CD4-positive, alpha-beta T cell treated with Interferon alpha-2 for 1 hour (primary cell): Measurements from ENCODE around the gene CMTM8.
A peak's percentile ranks its signal among the peaks of the same experiment; 100 is the strongest.

Experiments used
- DNase-seq, 2 donors: peaks; one replicate each; pipeline ENCODE4 v3.0.0-alpha.2; 2020 to 2022

CMTM8 gene

DNA sequence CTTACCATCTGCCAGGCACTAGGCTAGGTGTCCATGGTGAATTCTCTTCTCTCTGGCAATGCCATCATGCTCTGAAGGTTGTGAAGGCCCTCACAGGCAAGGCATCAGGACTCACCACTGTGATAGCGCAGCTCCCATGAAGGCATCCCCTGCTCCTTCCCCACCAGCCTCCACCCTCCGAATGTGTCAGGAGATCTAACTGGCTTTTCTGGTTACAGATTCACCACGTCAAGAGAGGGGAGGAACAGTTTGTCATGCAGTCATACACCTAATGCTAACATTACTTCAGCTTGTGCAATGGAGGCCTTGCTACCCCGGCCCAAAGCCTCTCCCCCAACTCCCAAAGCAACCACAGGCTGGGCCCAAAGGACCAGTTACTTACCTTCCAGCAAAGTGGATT is 8.9 kb upstream of the CMTM8 start:
- no peak for DNase-seq

- DNase-seq: no peak
Observed at GRCh38 chr3:32236377-32236776, 2.1 kb upstream of the CMTM8 start.

GRCh38 chr3:32237670-32238452 is 619 bp upstream of the CMTM8 start:
- no peak for DNase-seq

DNA sequence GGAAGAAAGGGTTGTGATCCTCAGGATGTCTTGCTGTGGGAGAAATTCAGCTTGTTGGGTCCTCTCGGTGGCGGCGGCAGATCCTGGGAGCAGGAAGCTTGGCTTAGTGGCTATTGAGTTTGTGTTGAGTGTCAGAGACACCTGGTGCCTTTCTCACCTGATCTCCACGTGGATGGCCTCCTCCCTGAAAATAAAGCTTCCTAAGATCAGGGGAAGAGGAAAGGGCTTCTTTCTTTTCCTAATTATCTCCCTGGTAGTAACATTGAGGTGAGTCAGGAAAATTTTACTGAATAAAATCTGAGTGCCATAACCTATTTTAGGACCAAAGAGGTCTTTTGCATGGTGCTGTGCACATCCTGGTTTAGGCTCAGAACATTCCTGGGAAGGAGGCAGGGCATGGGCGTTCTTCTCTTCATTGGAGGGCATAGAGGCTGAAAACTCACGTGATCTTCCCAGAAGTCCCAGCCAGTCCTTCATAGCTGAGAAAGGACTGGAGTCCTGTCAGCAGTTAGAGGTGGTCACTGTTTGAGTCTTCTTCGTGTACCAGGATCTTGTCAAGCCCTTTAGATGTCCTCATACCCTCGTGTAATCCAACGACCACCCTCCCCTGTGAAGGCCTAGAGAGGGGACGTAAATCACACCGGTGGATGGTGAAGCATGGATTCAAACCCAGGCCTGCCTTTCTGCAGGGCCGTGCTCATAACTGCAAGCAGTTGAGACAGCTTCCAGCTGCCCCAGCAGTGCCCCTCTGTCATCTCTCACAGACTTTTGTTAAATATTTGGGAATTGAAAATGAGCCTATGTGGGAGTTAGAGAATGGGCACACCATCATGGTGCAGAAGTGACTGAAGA is 1.1 kb downstream of the CMTM8 start:
- no peak for DNase-seq

DNA sequence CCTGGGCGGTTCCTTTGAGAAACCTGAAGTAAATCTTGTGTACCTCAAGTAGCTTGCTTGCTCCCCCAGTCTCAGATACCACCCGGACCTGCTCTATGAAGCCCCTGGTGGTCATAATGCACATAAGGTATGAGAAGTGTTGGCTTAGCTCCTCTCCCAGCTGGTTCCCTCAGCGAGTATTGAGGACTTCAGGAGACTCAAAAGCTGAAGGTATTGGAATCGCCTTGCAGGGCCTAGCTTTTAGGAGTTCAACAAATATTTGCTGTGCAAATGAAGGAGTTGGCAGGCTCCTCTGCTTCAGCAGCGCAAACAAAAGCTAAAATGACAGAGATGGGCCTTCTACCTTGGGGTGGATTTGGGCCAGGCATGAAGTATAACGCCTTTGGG is 1.7 kb downstream of the CMTM8 start:
- DNase-seq: peak; percentile 48 to 67

DNA sequence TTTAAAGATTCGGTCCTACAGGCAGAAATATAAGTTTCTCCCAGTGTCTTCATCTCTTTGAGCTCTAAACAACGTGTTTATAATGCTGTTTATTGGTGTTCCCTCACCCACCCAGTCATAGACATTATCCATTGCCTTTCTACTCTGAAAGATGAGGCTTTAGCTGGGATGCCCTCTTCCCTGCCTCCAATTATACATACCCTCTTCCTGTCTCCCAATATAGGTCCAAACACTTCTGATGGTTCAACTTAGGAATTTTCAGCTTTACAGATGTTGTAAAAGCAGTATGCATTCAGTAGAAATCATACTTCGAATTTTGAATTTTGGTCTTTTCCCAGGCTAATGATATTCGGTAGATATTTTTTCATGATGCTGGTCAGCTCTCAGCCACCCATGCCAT is 2.6 kb downstream of the CMTM8 start:
- no peak for DNase-seq

DNA sequence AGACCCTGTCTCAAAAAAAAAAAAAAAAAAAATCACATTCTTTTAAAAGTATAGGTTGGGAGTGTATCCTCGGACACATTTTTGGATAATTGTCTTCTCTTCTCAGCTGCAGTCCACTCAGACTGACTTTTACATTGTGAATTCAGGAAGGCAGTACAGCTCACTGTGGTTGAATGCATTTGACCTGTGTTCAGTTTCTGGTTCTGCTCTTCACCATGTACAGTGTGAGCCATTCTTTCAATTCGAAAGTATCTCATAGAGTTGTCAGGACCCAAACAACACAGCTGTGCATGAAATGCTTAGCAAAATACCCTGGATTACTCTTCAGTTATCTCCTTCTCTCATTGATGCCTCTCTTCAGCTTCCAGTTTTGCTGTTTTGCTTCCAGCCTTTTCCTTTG is 5.0 kb downstream of the CMTM8 start:
- DNase-seq: no peak

GRCh38 chr3:32245200-32245599 is 6.7 kb downstream of the CMTM8 start:
- DNase-seq: peak in 1 of 2 donors; percentile 27

DNA sequence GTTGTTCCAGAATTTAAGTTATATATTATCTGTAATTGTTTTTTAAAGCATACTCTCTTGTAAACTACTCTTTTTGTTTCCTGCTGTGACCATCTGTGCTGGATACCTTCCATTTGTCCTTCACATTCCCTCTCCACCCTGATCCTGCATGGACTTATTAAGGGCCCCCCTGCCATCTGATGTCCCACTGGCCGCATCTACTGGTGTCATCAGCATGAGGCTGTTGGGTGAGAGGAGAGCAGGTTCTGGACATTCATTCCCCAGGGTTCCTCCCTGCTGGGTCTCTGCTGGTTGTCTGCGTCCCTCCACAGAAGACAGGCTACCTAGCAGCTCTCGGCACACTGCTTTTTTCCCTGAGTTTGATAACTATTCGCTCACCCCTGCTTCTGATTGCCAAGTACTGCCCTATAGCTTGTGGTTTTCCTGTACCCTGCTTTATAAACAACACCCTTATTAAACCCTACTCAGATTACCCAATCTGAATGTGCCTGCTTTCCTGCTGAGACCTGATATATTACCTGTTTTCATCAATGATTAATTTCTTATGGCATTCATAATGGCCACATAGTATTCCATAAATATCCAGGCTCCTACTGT is 7.7 kb downstream of the CMTM8 start:
- DNase-seq: peak in 1 of 2 donors; percentile 8

DNA sequence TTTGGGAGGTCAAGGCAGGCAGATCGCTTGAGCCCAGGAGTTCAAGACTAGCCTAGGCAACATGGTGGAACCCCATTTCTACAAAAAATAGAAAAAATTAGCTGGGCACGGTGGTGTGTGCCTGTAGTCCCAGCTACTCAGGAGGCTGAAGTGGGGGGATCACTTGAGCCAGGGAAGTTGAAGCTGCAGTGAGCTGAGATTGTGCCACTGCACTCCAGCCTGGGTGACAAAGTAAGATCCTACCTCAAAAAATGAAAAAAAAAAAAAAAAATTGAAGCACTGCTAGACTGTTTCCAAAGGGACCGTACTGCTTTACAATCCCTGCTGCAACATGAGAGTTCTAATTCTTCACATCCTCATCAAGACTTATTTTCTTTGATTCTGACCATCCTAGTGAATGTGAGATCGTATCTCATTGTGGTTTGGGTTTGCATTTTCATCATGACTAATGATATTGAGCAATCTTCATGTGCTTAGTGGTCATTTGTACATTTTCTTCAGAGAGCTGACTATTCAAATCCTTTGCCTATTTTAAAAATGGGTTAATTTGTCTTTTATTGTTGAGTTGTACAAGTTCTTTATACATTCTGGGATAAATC is 10.8 kb downstream of the CMTM8 start:
- no peak for DNase-seq

DNA sequence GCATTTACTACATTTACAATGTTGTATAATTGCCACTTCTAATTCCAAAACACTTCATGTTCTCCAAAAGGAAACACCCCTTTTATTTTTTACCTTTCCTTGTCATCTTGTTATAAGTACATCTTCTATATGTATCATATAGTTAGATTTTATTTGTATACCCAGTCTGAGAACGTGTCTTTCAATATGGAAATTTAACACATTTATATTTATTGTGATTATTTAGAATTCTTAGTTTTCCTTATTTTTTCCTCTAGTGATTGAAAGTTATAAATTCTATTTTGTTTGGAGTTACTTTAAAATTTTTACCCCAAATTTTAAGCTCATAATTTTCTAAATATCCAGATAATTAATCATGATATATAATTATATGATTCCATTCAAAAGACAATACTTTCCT is 15.8 kb downstream of the CMTM8 start:
- no peak for DNase-seq

- DNase-seq: no peak
Observed at GRCh38 chr3:32255345-32255744, 16.9 kb downstream of the CMTM8 start.

DNA sequence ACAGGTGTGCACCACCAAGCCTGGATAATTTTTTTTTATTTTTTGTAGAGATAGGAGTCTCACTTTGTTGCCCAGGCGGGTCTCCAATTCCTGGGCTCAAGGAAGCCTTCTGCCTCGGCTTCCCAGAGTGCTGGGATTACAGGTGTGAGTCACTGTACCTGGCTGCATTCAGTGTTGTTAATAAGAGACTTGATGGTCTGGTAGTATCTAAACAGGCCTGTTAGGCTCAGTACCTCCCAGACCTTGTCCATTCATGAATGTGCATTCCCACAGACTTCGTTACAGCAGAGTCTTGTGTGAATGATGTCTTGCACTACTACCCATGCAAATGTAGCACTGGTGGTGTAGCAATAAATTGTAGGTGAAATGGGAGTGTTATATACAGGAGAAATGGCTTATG is 17.7 kb downstream of the CMTM8 start:
- DNase-seq: no peak

DNA sequence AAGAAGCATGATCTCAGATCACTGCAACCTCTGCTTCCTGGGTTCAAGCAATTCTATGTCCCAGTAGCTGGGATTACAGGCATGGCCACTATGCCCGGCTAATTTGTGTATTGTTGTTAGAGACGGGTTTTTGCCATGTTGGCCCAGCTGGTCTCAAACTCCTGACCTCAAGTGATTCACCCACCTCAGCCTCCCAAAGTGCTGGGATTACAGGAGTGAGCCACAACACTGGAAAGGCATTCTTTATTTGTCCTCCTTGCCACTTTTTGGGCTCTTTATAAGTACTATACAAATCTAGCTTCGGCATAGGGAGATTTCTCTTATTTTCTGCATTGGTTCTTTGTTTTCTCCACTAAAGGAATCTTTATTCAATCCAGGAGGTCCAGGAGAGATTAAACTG is 18.6 kb downstream of the CMTM8 start:
- DNase-seq: no peak

DNA sequence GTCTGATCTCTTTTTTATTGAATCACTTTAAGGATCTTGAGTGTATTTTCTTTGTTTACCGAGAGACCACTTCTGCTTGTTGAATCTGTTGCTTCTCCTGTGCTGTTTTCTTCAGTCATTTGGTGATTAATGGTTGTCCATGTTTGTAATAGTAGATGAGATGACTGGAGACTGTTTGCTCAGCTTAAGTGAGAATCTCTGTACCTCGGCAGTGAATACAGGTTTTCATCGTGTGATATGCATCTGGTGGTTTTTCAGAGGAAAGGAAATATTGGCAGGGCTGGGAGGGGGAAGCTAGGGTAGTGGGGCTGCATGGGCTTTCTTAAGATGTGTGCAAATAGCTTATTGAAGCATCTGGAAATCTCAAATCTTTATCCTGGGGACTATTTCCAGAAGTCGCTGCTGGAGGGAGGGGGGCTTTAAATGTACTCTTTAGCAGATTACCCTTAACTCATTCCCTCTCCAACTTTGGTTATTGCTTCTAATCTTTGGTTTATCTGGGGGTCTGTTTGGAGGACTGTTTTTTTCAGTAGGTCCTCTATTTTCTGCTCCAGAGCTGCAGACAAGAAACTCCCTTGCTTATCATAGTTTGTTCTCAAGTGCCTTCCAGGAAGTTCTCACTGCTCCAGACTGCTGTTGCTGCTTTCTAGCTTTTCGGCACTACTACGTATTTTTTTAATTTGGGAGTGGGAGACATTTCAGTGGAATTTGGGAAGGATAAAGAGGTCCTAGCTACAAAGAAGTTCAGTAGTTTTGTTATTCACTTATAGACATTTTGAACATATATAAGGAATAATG is 19.4 kb downstream of the CMTM8 start:
- peak in 1 of 2 donors; percentile 10 for DNase-seq

DNA sequence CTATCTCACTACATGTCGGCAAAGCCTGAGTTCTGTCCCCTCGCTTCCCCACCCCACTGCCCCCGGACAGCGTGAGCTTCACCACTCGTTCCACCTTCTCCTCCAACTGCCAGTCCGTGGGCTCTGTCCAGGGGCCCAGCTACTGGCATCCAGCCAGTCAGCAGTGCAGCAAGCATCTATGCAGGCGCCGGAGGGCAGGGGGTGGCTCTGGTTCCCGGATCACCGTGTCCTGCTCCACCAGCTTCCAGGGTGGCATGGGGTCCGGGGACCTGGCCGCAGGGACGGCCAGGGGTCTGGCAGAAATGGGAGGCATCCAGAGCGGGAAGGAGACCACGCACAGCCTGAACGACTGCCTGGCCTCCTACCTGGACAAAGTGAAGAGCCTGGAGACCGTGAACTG is 20.4 kb downstream of the CMTM8 start:
- no peak for DNase-seq

DNA sequence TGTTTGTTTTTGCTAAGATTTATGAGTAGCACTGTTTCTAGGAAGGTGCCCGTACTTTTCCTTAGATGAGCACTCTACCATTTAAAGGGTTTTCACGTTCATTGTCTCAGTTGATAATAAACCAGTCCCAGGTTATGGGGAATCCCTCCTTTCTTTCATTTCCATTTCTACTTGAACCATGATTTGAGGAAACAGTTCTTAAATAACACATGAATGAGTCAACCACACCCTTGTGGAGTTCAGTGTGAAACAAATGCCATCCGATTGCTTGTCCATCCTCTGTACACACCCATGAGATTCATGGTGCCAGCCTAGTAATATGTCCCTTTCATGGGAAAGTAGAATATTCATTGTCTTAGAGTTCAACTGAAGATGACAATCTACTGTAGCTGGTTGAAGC is 23.1 kb downstream of the CMTM8 start:
- DNase-seq: no peak

DNA sequence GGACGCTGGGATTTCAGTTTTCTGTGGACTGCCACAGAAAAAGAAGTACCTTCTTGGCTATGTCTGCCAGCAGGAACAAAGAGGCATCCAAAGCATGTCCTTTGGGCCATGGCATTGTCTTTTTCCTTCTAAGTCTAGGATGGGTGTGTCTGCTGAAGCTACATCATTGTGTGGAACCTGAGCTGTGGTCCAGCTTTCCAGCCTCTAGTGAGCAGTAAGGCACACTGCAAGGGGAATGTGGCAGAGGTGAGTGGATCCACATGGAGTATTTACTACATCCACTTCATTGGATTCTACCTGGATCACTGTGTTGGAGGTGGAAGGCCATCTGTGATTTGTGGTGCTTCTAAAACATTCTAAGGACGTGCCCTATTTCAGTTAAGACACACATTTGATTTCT is 23.7 kb downstream of the CMTM8 start:
- no peak for DNase-seq

- no peak for DNase-seq
Observed at GRCh38 chr3:32274306-32274705, 35.8 kb downstream of the CMTM8 start.

GRCh38 chr3:32275506-32275905 is 37.0 kb downstream of the CMTM8 start:
- no peak for DNase-seq

DNA sequence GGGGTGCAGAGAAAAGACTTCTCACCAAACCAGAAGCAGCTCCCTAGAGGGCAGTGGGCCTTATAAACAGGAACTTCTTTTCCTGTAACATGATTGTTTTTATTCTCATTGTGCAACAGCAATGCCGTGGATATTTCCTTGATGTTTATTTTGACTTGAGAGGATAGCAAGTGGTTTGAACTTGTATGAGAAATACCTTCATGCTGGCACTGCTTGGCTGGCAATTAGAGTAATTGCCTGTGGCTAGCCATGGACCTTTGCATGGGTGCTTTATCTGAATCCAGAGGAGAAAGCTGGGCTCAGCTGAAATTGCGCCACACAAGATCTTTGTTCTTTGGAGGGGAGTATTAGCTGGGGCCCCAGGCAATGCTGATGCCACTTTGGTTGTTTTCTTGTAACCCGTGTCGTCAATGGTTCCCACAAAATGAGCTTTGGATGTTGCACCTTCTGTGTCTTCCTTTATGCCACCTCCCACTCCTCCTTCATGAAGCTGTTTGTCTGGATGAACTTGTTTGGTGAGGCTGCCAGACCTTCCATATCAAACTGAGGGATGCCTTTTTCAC is 37.9 kb downstream of the CMTM8 start:
- no peak for DNase-seq

GRCh38 chr3:32278714-32279113 is 40.2 kb downstream of the CMTM8 start:
- no peak for DNase-seq
